Uterus (tissue), 2 donors: ENCODE measurements around the gene EIF2S1.

Experiments used
- POLR2A ChIP-seq, 2 donors: fragments of 450-650 bp; IDR thresholded peaks; one replicate each; pipeline ENCODE4 v1.6.1; 2016; ENCODE audit warnings: antibody characterized with exemption in 2 of 2, mild to moderate bottlenecking in 1 of 2, moderate library complexity in 1 of 2
- TF ChIP-seq, protein P1 (sequence below), 4 experiments: fragments of 200-600 bp in 2 of 4; fragments of 450-650 bp in 2 of 4; sonication (generic) in 2 of 4; IDR thresholded peaks; one replicate each; pipeline ENCODE4 v1.5.1; 2016 to 2019; ENCODE audit warnings: antibody characterized with exemption in 4 of 4, mild to moderate bottlenecking in 2 of 4, moderate library complexity in 1 of 4

DNA sequence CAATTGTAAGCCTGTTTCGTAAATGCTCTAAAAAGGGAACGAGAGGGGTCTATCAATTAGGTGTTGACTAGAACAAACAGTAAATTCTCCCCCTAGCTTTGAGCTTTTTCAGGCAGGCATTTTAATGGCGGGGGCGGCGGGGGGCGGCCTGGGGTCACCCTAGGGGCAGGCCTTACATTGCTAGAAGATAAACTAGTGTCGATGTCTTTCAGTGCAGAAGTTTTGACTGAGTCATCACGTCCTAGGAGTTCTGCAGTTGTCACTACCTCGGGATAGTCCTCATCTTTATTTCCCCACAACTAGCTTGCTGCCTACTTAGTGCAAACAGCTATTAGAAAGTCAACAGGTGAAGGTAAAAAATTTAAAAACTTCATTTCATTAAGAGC is 2.2 kb upstream of the EIF2S1 start:
- TF ChIP-seq, protein P1, sequence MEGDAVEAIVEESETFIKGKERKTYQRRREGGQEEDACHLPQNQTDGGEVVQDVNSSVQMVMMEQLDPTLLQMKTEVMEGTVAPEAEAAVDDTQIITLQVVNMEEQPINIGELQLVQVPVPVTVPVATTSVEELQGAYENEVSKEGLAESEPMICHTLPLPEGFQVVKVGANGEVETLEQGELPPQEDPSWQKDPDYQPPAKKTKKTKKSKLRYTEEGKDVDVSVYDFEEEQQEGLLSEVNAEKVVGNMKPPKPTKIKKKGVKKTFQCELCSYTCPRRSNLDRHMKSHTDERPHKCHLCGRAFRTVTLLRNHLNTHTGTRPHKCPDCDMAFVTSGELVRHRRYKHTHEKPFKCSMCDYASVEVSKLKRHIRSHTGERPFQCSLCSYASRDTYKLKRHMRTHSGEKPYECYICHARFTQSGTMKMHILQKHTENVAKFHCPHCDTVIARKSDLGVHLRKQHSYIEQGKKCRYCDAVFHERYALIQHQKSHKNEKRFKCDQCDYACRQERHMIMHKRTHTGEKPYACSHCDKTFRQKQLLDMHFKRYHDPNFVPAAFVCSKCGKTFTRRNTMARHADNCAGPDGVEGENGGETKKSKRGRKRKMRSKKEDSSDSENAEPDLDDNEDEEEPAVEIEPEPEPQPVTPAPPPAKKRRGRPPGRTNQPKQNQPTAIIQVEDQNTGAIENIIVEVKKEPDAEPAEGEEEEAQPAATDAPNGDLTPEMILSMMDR (IDR thresholded peaks at IDR 0.05) = no peak
- TF ChIP-seq POLR2A (IDR thresholded peaks at IDR 0.05) = no peak
